EL (cell line): ENCODE measurements around the gene MACROD2.

Experiments used
- DNase-seq: peaks from one replicate; pipeline ENCODE4 v3.0.0-alpha.2; 2016

The MACROD2 gene

DNA sequence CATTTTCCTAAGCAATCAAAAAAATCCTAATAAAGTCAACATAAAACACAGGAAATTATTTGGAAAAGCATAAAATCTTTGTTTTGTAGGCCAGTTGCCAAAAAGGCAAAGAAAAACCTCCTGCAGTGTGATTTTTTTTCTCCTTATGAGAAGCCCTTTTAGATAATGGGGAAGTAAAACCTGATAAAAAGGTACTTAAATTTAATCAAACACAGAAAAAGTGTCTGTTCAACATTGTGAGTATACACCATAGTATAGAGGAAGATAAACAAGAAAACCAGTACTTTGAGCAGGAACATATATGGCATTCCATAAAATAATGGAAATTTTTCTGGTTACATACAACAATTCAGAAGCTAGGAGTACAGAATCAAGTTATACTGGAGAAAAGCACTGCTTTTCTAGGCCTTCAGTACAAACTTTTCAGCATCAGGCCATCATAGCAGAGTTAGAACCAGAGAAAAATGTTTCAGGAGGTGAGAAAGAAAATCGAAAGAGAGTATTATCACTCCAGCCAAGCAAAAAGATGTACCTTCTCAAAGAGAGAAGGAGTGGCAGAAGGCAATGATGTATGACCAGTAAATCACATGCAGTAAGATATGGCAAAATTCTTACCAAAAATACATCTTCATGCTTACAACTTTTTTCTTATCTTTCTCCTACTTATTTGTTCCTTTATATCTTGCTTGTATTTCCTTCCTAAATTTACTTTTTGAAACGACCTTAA is 2083.0 kb downstream of the MACROD2 start:
- no peak for DNase-seq

DNA sequence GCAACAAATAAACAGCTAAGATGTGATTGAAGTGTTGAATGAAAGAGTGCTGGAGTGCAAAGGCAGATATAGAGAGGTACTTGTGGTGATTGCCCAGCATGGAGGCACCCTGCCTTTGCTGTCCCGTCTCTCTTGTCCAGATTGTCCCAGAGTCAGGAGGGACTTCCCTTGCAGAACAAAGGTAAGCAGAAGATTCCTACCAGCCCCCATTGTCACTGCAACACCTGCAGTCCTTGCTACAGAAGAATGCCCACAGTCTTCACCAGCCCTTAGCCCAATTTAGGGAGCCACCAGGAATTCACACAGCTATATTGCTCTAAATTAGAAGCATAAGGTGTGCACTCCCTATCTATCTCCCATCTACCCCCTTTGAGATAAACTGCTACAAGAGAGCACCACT is 2086.1 kb downstream of the MACROD2 start:
- no peak for DNase-seq

DNA sequence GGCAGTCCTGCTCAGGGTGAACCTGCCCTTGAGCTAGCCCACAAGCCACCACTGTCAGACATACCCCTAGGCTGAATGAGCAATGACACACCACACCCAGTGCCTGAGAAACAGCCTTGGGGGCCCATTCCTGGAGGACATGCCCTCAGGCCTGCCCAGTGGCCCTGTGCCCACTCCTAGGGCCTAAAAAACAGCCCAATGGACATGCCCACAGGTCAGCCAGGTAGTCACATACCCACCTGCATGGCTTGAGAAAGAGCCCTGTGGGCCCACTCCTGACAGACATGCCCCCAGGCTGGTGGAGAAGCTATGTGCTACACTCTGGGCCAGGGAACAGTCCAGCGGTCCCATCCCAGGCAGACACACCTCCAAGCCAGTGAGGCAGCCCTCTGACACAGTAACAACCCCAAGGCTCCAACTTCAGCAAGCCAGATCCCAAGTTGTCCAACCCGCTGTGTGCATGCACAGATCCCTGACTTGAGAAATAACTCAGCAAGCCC is 2086.8 kb downstream of the MACROD2 start:
- no peak for DNase-seq

DNA sequence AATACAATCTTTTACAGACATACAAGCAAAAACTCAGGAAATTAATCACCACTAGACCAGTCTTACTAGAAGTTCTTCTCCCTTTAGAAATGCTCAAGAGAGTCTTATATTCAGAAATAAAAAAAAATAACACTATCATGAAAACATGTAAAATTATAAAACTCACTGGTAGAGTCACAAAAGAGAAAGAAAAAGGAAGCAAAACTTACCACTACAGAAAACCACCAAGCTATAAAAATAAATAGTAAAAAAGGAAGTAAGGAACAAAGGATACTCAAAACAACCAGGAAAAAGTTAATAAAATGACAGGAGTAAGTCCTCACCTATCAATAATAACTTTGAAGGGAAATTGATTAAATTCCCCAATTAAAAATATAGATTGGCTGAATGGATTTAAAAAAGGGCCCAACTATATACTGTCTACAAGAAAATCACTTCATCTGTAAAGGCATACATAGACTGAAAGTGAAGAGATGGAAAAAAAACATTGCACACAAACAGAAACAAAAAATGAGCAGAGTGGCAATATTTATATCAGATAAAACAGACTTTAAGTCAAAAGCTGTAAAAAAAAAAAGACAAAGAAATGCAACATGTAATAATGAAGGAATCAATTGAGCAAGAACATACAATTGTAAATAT is 2088.4 kb downstream of the MACROD2 start:
- DNase-seq: no peak

DNA sequence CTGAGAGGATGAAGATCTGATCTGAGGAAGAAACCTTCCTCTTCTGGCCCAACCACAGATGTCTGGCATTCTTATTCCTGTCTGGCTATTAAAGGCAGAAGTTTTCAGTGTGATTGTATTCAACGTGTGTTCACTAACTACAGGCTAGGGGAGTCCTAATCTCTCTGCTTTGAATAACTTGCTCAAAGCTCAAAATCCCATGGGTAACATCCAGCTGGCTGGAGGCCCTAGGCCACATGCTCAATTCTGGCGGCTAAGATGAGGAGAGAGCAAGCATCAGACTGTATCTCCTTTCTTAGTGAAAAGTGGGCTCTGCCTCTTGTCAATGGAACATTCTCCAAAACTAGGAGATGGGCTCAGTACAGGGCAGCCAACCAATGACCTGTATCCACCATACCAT is 2099.9 kb downstream of the MACROD2 start:
- no peak for DNase-seq

DNA sequence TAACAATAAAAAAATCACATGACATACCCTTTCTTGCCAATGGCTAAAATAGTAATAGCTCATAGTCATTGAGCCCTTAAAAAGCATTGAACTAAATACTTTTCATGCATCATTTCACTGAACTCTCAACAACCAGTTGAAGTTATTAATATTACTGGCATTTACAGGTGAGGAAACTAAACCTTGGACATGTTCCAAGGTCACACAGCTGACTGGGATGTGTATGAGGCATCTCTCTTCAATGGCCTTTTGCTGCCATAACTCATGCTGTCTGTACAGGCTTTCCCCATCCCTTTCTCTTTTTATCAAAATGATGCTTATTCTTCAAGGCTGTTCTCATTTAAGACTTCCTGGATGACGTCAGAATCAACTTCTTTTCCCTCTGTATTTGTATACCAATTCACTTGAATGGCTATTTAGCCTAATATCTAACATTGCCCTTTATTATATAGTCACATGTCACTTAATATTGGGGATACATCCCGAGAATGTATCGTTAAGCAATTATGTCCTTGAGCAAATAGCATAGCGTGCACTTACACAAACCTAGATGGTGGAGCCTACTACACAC is 2101.5 kb downstream of the MACROD2 start:
- no peak for DNase-seq

DNA sequence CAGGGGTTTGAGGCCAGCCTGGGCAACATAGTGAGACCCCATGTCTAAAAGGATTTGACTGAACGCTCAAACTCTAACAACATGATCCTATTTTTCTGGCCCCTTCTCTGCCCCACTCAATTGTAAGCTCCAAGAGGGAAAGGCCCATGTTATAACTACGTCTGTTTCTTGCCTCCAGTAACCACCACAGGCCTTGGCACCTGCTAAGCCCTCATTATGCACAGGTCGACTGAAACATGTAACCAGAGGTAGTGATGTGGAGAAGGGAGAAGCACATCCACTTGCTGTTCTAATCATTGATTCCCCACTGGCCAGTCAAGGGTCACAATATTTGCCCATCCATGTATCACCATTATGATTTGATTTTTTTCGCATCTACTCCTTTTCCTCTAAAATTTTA is 2102.5 kb downstream of the MACROD2 start:
- DNase-seq: no peak

DNA sequence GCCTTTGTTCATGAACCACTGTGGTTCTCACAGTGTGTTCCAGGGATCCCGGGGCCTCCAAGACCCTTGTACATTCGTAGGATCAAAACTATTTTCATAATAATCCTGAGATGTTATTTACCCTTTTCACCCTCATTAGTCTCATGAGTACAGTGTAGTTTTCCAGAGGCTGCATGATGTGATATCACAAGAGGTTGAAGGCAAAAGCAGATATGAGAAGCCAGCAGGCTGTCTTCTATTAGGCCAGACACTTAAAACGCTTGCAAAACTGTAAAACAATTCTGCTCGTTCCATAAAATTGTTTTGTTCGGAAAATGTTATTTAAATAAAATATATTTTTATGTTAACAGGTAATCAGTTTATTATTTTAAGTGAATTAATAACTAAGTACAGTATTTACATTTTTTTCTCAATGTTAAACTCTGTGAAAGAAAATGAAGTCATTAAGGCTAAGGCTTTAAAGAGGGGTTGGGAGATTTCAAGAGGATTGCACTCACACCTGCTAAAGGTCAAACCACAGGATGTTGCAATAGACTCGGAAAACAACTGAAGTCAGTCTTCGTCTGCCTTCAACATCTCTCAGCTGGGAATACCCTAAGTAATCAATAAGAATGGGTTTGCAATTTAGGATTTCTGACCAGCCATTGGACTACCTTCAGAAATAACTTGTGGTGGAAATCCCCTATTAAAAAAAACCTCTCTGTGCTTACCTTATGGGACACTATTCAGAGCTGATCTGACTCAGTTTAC is 2103.7 kb downstream of the MACROD2 start:
- no peak for DNase-seq

DNA sequence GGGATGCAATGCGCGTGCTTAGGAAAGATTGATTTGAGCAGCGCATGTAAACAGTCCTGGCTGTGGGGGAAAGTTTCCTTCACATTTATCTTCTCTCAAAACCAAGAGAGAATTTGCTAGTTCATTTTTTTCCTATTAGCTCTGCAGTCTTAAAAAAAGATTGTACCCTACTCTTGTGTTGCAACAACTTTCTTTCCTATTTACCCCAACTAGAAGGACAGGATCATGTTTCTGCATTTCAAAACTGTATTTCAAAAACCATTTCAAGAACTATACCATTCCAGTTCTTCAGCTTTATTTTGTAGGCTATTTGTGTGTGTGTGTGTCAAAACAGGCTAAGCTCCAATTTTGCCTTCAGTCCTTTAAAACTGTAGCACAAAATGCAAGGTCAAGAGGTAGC is 2104.8 kb downstream of the MACROD2 start:
- no peak for DNase-seq

DNA sequence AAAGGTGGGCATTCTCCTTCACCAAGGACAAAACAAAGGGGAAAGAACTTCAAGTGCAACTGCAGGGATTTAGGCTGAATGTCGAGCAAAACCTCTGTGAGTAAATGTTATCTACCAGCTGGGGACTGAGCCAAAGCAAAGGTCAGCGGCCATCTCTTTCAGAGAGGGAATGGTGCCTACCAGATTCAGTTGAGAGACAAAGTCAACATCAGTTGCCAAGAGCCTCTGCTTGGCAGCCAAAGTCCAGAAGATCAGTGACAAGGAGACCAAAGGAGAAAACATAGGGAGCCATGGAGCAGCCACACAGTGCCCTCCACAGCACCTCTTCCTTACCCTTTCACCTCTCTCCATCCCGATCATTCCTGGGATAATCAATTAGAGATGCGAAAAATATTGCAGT is 2105.5 kb downstream of the MACROD2 start:
- DNase-seq: no peak
